Measurements from ENCODE around the gene VEGFB. TPM values are rescaled to one million over a fixed set of nuclear protein-coding genes. Genes with fewer than 3 reads are reported as not detected.

Gene VEGFB
- total and polyA plus RNA-seq, 2 donors (not counting 3 experiments of a cell fraction or from before 2014, with no cell fraction given): 19.3 to 98.1 TPM

- no peaks in the 10 kb centered on the region for H3K79me2 ChIP-seq (ENCODE audit: control insufficient read depth, insufficient read depth, low read length)
- H3K4me3 ChIP-seq (replicated peaks in 1 of 3; ENCODE audit: insufficient read depth in 1 of 3, low read depth in 1 of 3, low read length in 3 of 3): no peak overlapping the region
- no TSS peak for BruUV-seq (replicated peaks)
- no peak for DNase-seq (ENCODE audit: low read depth, low spot score)
- peak; percentile 46 for FAIRE-seq
- peaks cover 26 to 47% of the 10 kb centered on the region in 2 experiments for H3K36me3 ChIP-seq (ENCODE audit: control insufficient read depth in 2 of 2, extremely low read depth in 1 of 2, insufficient read depth in 2 of 2, low read length in 2 of 2)
- H2AFZ ChIP-seq (ENCODE audit: low read depth, low read length): no peak overlapping the region
- H3K9ac ChIP-seq (replicated peaks; ENCODE audit: extremely low read depth, insufficient read depth, low read length): no peak overlapping the region
- no peaks in the 10 kb centered on the region for H3K27me3 ChIP-seq (ENCODE audit: control insufficient read depth in 2 of 2, insufficient read depth in 2 of 2, low read length in 2 of 2)
- ChIA-PET CTCF (interaction anchor here (0.6 to 11.5 kb wide), 3 partner anchors 20 to 102 kb away, joined by 3 to 413 read pairs (median 4); partner anchors contain the start of genes CATSPERZ and ESRRA), POLR2A (interaction anchor here (0.6 kb wide), 1 partner anchor 16 kb away, joined by 4 read pairs; the partner anchor contains the start of gene STIP1)
- H3K9me1 ChIP-seq (replicated peaks; ENCODE audit: control insufficient read depth, extremely low read depth, insufficient read depth, low read length): no peaks in the 10 kb centered on the region
- peaks cover 10% of the 10 kb centered on the region for H3K4me1 ChIP-seq (ENCODE audit: control insufficient read depth, extremely low read depth, insufficient read depth, low read length)
- no peak overlapping the region for H3K27ac ChIP-seq (ENCODE audit: insufficient read depth, low read depth, low read length)
- dilution Hi-C loops (cut with MboI; ENCODE audit: extremely low pct_ligation_motif_present, low sequenced_read_pairs): no loop called here
- H3K9me3 ChIP-seq (replicated peaks; ENCODE audit: control insufficient read depth, insufficient read depth, low read length): no peaks in the 10 kb centered on the region
- intact Hi-C loops (cut with micrococcal nuclease): no loop called here
- no peak overlapping the region for H3K4me2 ChIP-seq (ENCODE audit: insufficient read depth, low read length)
- no peaks in the 10 kb centered on the region for H4K20me1 ChIP-seq (replicated peaks; ENCODE audit: control insufficient read depth, extremely low read depth, insufficient read depth, low read length)
- no peak for TF ChIP-seq CTCF (IDR thresholded peaks at IDR 0.05; ENCODE audit: extremely low read depth in 1 of 2, insufficient read depth in 1 of 2, low read depth in 1 of 2, low read length in 2 of 2)
- no peak for TF ChIP-seq GATA2 (IDR thresholded peaks at IDR 0.05; ENCODE audit: insufficient read depth, insufficient read length, low read depth, low read length)
- no peak for TF ChIP-seq EZH2 (IDR thresholded peaks at IDR 0.05; ENCODE audit: borderline replicate concordance, low read depth, low read length, severe bottlenecking)
- TF ChIP-seq JUN (IDR thresholded peaks at IDR 0.05; ENCODE audit: borderline replicate concordance, insufficient read depth, insufficient read length, low read depth): no peak
- no peak for TF ChIP-seq POLR2AphosphoS5 (IDR thresholded peaks at IDR 0.05; ENCODE audit: insufficient read depth, low read depth, low read length)
- TF ChIP-seq POLR2A (IDR thresholded peaks at IDR 0.05; ENCODE audit: low read depth, low read length): no peak
- TF ChIP-seq MAX (IDR thresholded peaks at IDR 0.05; ENCODE audit: insufficient read depth, insufficient read length): no peak
- TF ChIP-seq FOS (IDR thresholded peaks at IDR 0.05; ENCODE audit: borderline replicate concordance, insufficient read depth, low read length): no peak
- TF ChIP-seq MYC (IDR thresholded peaks at IDR 0.05; ENCODE audit: low read depth, low read length): no peak
Measured at GRCh38 chr11:64201543-64201942, 32.8 kb upstream of the VEGFB start.
